GM15510 (cell line): ENCODE results near the gene TP53BP1.

ENCODE experiments used
- POLR2A ChIP-seq: IDR thresholded peaks from 3 replicates; pipeline ENCODE4 v1.6.1; 2011; ENCODE audit warnings: borderline replicate concordance; ENCODE audit not compliant: insufficient read length; ENCODE audit errors: extremely low read depth

TP53BP1 gene

DNA sequence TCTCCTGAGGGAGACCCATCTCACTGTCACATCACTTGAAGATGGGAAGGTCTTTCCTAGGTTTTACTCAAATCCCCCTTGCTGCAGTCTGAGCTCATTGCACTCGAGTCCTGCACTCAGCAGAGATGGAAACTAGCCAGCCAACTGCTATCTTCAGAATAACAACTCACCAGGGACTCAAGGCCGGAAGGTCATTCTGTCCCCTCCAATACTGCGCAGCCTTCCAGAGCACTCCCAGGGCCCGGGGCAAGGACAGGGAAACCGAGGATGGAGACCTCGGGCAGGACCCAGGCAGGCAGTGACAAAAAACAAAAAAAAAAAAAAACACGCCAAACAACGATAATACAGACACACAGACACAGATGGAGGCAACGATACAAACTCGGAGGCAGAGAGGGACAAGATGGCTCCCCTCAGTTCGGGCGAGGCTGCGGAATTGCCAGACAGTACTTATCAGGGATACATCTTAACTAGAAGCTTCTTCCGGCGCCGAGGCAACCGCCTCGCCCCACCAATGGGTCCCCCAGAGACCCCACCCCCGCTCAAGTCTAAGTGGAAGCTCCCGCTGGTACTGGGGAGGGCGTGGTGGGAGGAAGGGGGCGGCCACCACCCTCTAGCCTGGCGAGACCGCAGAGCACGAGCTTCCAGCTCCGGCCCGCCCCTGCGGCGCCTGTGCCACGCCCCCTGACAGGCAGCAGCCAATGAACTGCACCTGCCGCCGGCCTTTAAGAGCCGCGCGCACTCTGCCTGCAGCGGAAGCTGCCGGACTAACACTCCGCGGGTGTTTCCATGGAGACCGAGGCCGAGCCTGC is 17.4 kb upstream of the TP53BP1 start:
- TF ChIP-seq POLR2A, result peak; percentile 48

DNA sequence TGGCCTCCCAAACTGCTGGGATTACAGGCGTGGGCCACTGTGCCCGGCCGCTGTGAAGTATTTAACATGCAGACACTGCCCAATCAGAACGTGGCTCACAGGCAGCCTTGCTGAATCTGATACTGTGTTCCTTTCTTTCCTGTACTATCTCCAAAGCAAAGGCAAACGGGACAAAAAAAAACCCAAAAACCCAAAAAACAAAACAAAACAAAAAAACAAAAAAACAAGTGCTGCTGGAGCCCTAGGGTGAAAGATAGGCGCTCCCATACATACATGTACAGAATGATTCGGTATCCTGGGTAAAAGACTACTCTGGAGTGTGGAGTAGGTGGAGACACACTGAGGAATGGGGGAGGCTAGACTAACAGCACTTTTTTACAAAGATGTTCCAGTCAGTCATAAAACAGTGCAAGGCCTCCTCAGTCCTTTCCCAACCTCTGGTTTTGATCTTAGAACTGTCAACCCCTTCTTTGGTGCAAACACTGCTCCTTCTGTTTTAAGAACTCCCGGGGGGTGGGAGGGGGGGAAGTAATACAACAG is 16.8 kb upstream of the TP53BP1 start:
- TF ChIP-seq POLR2A, result no peak

DNA sequence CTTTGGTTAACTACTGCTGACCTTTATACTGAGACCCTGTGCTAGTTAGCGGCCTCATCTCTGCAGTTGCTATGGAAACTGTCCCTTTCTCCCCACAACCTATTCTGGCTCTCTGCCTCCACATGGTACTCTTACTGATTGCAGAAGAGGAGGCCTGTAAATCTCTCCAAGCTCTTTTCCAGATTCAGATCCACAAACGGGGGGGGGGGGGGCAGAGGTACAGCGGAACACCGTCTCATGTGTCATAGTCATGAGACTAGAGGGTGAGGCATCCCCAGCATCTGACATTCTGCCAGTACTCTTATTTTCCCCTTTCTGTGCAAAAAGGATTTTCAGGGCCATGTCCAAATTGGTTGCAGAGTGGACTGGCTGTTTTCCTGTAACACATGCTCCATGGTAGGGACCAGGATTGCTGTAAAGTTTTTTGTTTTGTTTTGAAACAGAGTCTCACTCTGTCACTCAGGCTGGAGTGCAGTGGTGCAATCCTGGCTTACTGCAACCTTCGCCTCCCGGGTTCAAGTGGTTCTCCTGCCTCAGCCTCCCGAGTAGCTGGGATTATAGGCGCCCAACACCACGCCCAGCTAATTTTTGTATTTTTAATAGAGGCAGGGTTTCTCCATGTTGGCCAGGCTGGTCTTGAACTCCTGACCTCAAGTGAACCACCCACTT is 16.2 kb upstream of the TP53BP1 start:
- no peak for TF ChIP-seq POLR2A

DNA sequence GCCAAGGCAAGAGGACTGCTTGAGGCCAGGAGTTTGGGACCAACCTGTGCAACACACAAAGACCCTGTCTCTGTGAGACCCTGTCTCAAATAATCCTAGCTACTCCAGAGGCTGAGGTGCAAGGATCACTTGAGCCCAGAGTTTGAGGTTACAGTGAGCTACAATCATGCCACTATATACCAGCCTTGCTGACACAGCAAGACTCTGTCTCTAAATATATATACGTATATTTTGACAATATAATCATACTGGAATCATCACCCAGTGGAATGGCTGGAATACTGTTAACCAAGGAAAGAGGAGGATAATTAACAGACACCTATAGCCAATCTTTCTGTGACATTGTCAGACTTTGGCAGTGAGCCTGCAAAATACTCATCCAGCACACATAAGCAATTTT is 15.5 kb upstream of the TP53BP1 start:
- TF ChIP-seq POLR2A, result no peak

DNA sequence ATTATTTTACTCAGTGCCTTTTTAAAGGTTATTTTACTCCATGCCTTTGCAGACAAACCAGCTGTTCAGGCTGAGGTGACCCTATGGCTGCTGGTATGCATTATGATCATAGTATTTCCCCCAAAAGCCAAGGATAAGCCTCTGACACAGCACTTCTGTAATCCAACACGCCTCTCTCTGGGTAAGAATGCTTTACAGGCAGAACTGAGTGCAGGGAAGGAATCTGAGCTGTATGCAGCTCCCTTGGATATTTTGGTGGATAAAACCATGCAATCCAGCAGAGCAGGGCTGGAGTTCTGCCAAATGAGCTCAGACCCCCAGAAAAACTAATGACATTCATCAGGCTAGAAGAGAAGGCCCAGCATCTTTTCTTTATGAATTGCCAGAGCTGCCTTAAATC is 12.8 kb upstream of the TP53BP1 start:
- TF ChIP-seq POLR2A, result no peak

DNA sequence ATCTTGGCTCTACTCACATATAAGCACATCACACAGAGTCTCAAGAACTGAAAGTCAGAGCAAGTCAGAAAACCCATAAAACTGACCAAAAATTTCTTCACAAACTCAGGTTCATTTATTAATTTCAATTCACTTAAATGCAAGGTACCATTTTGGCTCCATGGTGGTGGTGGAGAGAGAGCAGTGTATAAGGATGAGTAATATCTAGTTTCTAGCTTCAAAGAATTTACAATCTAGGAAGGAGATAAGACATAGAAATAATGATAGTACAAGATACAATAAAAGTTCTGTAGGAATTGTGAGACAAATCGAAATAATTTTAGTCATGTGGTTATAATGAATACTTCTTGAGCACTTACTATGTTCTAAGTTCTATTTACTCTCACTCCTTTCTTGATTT is 6.7 kb upstream of the TP53BP1 start:
- TF ChIP-seq POLR2A, result no peak

DNA sequence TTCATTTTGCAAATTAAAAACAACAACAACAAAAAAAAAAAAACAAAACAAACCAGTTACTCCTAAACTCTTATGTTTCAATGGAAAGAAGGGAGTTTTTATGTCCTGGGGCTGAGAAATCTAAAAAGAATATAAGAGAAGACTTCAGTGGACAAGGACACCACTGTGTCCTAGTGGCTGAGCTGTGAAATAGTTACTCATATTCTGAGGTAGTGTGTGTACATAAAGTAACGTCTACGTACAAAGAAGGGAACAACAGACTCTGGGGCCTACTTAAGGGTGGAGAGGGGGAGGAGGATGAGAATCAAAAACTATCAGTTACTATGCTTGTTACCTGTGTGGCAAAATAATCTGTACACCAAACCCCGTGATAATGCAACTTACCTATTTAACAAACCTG is 6.0 kb upstream of the TP53BP1 start:
- no peak for TF ChIP-seq POLR2A

DNA sequence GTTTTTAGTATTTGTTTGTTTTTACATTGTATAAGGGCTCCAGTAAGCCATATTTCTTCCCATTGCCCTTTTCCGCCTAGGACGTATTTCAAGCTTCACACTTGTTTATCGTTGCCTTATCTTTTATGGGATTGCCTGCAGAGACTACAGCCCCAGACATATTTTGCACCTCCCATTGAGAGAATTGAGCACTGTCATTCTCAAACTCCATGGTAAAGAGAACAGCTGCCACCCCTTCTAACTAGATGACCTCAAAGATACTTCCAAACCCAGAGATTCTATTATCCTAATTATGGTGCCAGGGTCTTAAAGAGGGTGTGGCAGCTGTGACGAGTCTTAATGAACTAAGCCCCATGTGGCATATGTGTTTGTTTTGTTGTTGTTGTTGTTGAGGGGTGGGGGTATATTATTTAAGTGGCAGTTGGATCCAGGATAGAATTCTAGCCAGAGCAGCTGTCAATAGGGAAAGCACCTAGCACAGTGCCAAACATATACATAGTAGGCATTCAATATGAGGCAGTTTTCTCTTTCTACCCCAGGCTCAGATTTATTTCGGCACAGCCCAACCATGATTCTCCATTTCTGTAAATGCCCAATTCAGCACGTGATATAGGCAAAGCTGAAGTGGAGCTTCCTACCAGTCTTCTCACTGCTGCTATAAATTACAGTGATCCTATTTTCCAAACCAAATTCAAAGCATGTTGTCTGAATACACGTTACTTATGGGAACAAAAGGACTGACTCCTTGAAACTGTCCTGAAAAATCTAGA is 932 bp upstream of the TP53BP1 start:
- TF ChIP-seq POLR2A, result no peak

DNA sequence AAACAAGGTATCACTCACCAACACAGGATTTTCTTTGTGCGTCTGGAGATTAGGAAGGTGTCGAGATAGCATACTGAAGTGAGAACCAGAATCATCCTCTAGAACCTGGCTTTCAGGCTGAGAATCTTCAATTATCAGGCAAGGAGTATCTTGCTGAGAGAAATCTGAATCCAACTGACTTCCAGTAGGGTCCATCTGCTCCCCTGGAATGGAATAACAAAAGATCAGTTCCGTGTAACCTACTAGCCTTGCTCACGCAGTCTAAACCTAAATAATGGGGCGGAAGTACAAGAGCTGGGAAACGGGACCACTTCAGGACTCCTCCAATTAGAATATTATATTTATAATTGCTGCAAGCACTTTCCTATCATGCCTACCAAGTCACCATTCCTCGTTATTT is 690 bp downstream of the TP53BP1 start:
- no peak for TF ChIP-seq POLR2A

DNA sequence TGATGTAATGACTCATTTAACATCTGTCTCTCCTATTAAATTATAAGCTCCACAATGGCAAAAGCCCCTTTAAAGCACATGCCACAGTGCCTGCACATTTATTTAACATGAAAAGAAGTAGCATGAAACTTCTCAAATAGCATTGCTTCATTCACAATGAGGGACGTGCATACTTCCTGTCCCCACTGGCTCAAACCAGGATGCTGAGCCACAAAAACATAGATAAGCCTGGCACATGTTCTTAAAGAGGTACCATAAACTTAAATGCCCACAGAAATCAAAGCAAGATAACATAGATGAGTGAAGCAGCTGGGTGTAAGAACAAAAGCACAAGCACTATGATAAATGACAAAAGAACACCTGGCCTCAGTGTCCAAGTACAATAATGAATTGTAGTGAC is 3.8 kb downstream of the TP53BP1 start:
- TF ChIP-seq POLR2A, result no peak

DNA sequence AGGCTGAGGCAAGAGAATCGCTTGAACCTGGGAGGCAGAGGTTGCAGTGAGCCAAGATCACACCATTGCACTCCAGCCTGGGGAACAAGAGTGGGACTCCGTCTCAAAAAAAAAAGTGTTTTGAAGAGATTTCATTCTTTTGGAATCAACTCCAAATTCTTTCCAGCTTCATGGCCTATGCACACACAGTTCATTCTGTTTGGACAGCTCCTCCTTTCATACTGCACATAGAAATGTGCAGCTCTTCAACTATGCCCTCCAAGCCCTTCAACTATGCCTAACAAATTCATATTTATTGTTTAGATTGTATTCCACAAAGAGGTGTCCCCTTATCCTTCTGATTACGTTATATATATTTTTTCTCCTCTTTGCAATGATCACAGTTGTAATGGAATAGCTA is 4.2 kb downstream of the TP53BP1 start:
- no peak for TF ChIP-seq POLR2A

DNA sequence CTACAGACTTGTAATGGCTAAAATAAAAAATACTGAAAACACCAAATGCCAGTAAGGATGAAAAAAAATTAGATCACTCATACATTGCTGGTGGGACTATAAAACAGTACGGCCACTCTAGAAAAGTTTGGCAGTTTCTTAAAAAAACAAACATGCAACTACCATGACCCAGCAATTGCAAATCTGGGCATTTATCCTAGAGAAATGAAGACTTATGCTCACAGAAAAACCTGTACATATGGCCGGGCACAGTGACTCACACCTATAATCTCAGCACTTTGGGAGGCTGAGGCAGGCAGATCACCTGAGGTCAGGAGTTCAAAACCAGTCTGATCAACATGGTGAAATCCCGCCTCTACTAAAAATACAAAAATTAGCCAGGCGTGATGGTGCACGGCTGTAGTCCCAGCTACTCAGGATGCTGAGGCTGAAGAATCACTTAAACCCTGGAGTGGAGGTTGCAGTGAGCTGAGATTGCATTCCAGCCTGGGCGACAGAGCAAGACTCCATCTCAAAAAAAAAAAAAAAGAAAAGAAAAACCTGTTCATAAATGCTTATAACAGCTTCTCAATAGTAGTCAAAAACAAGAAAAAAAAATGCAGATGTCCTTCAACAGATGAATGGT is 5.6 kb downstream of the TP53BP1 start:
- no peak for TF ChIP-seq POLR2A

DNA sequence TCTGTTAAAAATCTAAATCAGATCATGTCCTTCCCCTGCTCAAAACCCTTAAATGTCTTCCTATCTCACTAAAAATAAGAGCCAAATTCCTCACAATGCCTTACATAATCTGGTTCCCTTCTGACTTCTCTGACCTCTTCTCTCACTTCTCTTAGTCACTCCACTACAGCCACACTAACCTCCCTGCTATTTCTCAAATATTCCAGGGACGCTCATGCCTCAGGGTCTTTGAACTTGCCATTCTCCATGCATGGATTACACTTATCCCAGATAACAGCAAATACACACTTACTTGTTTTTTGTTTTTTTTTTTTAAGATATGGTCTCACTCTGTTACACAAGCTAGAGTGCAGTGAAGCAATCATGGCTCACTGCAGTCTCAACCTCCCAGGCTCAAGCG is 8.5 kb downstream of the TP53BP1 start:
- no peak for TF ChIP-seq POLR2A

DNA sequence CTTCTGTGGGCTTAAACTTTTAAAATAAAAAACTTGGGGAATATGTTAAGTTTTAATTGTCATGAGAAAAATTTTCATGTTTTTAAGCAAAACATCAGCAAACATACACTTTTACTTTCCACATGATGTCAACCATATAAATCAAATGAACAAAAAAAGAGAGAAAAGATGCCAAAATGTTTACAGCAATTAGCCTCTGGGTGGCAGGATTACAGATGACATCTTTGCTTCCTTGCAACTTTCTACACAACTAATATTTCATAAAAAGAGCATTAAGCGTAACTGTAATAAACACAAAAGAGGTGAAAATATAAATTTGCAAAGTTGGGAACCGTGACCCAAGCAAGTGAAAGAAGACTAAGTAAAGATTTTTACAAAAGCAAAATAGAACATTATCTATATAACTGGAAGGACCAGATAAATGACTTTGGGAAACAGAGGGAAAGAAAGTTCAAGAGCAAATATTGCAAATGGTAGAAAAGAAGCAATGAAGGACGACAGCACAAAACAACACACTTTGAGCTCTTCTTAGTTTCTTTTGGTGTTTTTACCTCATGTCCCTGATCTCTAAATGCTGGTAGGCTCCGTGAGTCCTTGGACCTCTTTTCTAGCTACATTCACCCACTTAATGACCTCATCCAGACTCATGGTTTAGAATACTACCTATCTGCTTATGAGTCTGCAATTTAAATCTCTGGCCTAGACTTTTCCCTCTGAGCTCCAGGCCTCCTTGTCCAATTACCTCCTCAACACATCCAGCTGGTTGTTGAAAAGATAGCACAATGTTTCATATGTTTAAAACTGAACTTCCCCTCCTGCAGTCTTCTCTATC is 9.4 kb downstream of the TP53BP1 start:
- no peak for TF ChIP-seq POLR2A
